Activated T-helper 1 cell treated with anti-CD3 and anti-CD28 coated beads, Interleukin-2, amount 50 U/mL, for 16 hours (primary cell): ENCODE measurements around the gene GCA.

Experiments used
- DNase-seq, 2 donors: peaks; one replicate each; pipeline ENCODE4 v3.0.0-alpha.2; 2020; ENCODE audit warnings: low read depth in 1 of 2, low spot score in 1 of 2

The GCA gene

DNA sequence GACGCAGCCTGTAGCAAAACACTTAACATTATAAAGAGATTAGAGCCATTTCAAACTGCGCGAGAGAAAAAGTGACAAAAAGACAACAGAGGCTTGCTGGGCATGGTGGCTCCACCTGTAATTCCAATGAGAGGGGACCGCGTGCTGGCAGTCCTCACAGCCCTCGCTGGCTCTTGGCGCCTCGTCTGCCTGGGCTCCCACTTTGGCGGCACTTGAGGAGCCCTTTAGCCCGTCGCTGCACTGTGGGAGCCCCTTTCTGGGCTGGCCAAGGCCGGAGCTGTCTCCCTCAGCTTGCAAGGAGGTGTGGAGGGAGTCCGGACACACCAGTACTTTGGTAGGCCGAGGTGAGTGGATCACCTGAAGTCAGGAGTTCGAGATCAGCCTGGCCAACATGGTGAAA is 16.1 kb upstream of the GCA start:
- no peak for DNase-seq

DNA sequence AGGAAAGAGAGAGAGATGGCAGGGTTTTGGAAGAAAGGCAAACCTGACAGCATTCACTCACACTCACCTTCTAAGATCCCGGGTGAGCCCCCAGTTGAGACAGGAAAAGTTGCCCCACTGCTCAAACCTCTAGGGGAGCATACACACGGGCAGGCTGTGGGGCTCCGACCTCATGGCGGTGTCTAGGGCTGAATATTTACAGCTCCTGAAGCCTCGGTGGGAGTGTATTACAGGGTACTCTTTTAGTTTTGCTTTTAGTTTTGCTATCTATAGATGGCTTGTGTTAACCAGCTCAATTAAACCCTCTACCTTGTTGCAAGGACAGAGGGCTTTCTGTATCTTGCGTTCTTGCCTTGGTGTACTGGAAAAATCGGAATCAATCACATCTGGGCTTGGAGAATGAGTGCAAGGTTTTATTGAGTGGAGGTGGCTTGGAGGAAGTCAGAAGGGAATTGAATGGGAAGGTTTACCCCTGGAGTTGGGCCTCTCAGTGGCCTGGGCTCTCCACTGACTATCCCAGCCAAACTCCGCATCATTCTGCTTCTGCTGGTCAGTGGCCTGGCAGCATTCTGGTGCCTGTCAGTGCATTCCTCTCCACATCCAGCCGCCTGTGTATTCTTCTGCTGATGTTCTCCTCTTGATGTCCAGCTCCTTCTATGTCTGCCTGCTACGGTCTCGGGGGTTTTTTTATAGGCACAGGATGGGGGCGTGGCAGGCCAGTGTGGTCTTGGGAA is 15.3 kb upstream of the GCA start:
- DNase-seq = no peak

GRCh38 chr2:162330881-162331280 is 13.1 kb upstream of the GCA start:
- DNase-seq = no peak

- no peak for DNase-seq
These were observed 10.0 kb upstream of the GCA start for GRCh38 chr2:162333968-162334367.

GRCh38 chr2:162337868-162338267 is 6.1 kb upstream of the GCA start:
- DNase-seq = no peak

- no peak for DNase-seq
These were observed 3.1 kb upstream of the GCA start for GRCh38 chr2:162340822-162341221.

- DNase-seq = no peak
These were observed 1.6 kb upstream of the GCA start for GRCh38 chr2:162342321-162342720.

GRCh38 chr2:162342841-162343240 is 1.1 kb upstream of the GCA start:
- DNase-seq = no peak

DNA sequence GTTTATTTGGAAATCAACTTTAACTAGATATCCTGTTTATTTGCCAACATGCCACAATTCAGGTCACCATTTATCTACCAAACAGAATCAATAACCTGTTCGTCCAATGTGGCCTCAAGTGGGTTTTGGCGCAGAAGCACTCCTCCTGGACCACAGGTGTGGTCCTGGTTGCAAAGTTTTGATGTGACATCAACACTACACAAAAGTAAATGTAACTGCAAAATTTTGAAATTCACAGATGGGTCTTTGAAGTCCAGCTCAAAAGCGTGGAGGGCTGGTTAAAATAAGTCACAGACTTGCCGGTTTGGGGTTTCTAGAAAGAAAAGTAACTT is 474 bp upstream of the GCA start:
- no peak for DNase-seq

- DNase-seq = no peak
These were observed 652 bp downstream of the GCA start for GRCh38 chr2:162344617-162344950.

- DNase-seq = no peak
These were observed 21.5 kb downstream of the GCA start for GRCh38 chr2:162365392-162365791.

DNA sequence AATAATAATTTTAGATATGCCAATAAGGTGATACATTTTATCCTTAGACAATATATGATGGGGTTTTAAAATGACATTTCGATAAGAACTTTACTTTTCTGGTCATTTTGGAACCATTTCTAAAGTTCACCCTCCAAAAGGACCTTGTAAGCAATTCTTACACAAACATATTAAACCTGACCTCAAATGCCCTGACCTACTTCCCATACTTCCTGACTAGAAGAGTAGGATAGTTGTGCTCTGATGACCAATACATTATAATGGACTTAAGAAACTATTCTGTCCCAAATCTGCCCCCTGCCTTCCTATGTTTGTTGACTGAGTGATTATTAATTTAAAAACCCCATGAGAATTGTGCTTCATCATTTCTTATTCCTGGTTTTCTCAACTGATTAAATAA is 24.6 kb downstream of the GCA start:
- DNase-seq = no peak

DNA sequence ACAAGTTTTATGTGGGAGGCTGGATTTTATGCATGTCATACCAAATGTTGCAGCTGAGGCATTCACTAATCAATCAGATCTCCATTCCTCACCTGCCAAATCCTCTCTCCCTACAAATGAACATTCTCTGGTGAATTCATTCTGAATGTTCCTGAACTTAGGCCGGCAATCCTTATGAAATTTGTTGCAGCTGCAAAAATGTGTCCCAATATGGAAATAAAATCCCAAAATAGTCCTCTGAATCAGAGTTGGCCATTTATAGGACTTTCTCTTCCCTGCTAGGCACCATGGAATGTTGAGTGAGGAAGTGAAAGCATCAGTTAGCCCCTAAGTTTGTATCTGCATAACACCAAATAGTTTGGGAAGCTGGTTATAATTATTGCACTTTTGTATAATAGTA is 25.6 kb downstream of the GCA start:
- DNase-seq = no peak

DNA sequence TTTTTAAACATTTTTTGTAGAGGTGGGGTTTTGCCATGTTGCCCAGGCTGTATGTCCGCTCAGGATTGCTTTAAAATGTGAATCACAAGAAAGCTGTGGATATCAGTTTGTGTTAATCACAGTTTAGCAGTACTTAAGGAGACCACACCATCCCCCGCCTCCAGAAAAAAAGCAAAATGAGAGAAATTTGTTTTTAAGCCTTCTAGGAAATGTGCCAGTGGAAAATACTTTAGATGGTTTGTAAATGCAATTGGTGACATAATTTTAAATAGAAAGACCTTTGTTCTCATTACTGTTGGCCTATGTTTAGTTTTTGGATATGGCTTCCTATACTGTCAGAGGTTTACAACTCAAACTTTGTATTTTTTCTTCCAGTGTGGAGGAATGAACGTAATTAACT is 27.0 kb downstream of the GCA start:
- no peak for DNase-seq

GRCh38 chr2:162372818-162373217 is 28.9 kb downstream of the GCA start:
- DNase-seq = no peak

- DNase-seq = no peak
These were observed 36.0 kb downstream of the GCA start for GRCh38 chr2:162379719-162380580.

- no peak for DNase-seq
These were observed 37.9 kb downstream of the GCA start for GRCh38 chr2:162381851-162382250.

GRCh38 chr2:162382278-162382677 is 38.3 kb downstream of the GCA start:
- DNase-seq = no peak

- no peak for DNase-seq
These were observed 41.6 kb downstream of the GCA start for GRCh38 chr2:162385536-162385935.

DNA sequence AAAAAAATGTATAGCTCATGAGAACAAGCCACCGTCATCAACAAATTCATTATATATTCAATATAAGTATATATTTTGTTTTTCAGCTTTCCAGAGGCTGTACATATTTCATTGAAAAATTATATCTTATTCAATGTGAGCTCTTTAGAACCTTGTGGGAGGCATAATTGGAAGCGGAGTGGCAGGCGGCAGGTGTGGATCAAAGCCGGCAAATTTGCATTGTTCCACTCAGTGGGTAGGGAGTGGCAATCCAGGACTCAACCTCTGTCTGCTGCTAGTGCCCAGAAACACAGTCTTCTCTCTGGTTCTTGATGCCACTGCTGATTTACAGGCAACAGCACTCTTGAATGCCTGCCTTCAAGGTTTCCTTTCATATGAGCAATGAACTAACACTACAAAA is 46.9 kb downstream of the GCA start:
- DNase-seq = no peak

DNA sequence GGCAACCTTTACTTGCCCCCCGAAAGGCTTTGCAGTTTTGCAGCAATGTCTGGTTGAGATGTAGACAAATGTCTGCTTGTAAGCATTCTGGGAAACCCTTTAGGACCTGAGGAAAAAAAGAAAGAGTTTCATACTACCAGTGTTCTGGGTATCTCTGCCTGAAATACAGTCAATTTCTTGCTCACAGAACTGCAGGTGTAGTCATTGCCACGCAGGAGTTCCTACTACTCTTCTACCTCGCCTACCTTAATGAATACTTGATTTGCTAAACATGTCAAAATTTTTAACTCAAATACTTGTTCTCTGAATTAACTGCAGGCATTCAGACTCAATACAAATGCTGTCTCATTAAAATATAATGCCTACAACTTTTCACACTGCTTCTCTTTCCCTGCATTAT is 56.4 kb downstream of the GCA start:
- no peak for DNase-seq

DNA sequence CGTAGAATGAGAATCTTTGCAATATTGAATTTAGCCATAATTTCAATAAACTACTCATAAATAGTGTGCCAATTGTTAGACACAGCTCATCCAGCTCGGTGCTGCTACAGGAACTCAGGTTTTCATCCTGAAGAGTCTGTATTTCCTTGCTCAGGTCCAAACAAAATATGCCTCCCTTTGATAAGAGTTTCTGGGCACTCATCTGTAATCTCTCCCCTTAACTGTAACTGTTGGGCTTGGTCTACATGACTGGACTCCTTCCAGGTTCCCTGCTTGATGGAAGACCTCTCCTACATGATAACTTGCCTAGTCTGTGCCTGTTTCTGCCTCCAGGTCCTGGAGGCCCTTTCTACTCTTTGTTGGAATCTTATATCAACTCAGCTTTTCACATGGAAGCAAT is 57.9 kb downstream of the GCA start:
- DNase-seq = no peak

GRCh38 chr2:162403884-162404283 is 60.0 kb downstream of the GCA start:
- no peak for DNase-seq
